HG03025 (cell line): ENCODE results near the gene UPK1B.

Source experiments
- ATAC-seq: cut with Tn5 transposase; IDR thresholded peaks from one replicate; pipeline ENCODE4 v1.9.1; 2021; ENCODE audit warnings: mild to moderate bottlenecking, moderate library complexity; ENCODE audit not compliant: unreplicated experiment, low FRiP score

UPK1B gene

DNA sequence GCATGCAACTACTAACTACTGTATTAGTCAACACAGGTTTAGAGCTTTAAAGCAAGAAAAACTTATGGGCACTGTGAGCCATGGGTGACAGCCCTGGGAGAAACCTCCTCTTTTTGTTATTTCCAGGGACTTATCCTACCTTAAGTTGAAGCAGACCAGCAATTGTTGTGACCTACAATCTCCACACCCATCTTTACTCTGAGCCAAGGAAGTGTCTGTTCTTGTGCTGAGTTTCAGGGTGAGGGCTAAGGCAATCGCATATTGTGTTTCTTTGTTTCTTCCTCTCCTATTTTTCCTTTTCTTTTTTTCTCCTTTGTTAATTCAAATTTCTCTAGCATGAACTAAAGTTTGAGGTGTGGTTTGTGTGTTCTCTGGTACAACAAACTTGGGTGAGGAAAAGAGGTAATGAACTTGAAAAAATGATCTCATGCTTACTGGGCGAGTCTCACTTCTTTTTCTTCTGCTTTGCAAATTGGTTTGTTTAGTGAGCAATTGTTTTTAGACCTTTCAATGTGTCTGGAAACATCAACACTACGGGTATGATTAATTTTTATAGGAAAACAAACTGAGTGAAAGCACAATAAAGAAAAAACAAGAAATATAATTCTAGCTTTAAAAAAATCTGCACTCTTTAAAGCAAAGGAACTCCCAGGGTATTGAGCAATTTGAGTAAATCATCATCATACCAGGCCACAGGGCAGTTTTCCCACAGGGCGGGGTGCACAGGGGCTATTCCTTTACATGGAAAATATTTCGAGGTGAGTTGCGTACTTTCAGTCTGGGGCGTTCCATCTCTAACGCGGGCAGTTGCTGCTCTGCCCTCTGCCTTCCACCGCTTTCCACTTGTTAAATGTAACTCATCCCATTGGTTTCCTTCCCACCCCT, 2.7 kb downstream of the UPK1B start:
- ATAC-seq, result no peak

DNA sequence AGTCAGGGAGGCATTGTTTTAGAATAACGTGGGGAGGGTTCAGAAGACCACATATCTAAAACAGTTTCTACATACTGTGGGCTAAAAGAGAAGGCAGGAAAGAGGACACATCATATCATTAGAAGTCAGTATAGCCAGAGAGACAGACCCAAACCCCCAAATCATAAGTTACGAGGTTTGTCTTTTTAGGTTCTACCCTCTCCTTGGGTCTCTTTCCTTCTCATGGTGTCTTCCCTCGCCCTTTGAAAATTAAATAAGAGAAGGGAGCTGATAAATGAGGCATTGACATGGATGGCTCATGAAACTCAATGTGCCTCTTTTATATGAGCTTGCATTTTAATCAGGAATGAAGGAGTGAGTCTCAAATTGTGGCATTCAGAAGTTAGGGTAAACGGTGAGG, 3.4 kb downstream of the UPK1B start:
- ATAC-seq, result no peak

DNA sequence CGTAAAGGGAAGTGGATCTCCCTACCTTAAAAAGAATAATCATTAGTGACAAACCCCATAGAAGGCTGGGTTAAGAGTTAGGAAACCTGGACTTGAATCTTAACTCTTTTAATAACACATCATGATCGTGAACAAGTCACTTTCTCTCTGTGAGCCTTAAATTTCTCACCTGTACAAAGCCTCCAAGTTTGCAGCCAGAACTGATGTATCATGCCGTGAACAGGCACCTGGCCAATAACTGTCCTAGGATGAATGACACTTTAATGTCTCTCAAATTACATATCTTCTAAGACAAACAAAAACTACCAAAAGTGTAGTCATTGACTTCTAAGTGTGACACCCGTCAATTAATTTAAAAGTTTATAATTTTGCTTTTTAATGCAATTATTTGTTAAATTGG, 3.9 kb downstream of the UPK1B start:
- ATAC-seq, result no peak

DNA sequence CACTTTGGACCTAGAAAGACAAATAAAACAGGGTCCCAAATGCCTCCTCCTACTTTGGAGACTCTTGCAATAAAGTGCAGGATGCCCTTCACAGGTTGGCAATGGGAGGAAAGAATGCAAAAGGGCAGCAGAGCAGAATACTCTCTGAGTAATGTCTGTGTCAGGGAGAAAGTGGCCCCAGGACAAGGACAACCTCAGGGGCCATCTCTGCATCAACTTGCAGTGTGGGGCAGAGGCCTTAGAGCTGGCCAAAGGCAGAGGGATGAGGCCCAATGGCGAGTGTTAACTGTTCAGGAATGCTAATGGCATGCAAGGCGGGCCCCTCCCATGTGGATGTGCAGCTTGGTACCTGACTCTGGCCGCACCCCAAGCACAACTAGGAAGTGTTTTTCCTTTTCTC, 8.4 kb downstream of the UPK1B start:
- no peak for ATAC-seq

DNA sequence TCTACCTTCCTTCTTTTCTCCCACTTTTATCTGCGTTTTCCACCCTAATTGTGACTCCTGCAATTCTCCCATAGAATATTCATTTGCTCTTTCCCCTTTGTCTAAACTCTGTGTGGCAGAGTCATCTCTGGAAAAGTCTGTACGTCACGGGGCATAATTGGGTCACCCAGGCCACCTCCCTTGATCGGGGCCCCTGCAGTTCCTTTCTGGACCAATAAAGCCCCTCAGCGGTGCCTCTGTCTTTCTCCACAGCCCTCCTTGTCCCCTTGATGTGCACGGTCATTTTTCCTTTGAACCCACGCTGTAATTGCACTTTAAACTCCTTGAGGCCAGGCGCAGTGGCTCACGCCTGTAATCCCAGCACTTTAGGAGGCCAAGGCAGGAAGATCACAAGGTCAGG, 10.7 kb downstream of the UPK1B start:
- no peak for ATAC-seq

DNA sequence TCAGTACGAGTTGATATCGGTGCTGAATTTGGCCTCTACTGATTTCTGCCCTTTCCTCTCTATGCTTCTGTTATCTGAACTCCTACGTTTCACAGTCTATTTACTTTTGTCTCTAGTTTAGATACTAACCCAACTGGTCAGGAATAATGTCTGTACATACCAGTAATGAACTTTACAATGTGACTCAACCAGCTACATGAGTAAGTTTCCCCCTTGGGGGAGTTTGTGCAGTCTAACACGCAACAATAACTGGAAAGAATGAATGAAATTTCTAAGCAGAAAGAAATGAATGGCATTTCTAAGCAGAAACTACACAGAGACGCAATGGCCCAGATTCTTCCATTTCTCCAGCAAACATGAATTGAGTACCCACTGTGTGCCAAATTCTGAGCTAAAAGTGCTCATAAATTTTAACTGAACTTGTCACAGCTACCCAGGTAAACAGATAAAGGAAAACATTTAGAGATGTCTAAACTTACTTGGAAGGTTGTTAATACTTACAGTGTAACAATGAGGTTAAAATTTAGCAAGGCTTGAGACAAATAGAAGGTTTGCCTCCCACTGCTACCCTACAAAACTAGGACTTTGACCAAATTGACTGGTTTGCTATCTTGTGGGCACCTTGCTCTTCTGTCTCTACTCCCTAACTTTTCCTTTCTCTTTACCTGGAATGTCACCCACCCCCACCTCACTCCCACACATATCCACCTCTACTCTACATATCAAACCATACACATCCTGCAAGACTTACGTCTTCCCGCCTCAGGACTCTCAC, 11.6 kb downstream of the UPK1B start:
- no peak for ATAC-seq

DNA sequence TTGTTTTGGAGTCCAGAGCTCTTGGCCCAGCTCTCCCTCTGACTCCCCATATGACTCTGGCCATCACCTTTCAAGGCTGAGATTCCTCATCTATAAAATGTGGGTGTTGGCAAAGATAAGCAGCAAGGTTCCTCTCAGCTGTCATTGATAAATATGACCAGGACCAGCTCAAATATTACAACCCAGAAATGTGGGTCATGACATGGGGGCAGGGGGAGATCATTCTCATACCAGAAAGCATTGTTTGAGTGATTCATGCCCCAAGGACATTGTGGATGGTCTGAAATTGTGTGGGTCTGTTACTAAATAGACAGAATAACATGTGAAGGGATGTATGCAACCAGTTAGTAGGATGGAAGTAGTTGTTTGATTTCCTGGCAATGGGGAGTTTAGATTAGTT, 13.9 kb downstream of the UPK1B start:
- no peak for ATAC-seq

DNA sequence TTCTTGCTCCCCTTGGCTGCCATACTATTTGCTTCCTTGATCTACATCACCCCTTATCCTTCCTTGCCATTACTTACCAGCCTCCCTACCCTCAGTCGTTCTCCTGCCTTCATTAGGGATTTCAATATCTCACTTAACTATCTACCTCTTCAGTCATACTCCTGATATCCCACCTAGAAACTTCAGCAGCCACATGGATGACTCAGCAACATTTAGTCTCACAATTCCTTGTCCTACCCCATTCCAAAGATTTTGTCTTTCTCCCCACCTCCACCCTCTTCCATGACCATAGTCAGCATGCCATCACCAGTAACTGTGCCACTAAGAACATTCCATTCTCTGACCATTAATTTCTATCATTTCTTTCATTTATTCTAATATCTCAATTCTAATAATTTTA, 18.4 kb downstream of the UPK1B start:
- no peak for ATAC-seq

DNA sequence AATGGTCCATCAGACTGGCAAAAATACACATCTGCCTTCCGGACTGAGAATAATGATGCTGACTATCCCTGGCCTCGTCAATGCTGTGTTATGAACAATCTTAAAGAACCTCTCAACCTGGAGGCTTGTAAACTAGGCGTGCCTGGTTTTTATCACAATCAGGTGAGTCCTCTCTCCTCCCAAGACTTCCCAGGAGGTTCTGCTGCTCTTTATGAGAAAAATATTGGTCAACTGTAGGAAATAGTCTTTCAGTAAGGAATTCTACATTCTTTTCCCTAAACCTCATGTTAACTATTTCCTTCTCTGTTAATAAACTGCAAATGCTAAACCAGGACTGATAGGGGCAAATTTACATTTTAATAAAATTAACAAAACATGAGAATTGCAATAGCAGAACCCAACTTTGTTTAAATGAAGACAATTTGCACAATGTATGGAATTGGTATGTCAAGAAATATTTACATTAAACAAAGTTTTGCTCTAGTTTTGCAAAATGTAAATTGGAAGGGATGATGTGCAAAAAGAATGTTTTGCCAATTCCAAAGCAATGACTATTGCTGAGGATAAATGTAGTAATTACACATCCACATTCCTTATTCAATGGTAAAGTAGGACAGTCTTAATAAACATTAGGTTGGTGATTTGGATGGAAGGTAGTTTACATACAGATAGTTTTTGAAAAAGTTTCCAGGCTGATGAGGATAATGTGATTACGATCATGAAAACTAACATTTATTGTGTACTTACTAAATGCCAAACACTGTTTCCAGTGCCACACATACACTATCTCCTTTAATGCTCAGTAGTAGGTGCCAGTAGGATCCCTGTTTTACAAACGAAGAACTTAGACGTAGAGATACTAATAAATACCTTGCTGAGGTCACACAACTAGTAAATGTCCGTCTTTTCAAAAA, 21.1 kb downstream of the UPK1B start:
- no peak for ATAC-seq

DNA sequence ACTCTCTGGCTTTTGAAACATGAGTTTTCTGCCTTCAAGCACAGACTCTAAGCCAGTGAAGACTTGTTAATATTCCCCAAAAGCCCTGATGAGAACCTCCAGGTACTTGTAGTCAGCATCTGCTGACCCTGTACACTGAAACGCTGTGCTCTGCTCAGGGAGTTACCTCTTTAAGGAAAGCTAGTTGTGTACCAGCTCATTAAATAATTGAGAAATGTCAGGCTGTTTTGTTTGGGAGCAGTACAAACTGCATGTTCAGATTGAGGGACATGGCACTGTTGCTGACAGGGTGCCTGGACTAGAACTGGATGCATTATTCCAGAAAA, 21.7 kb downstream of the UPK1B start:
- ATAC-seq, result no peak

DNA sequence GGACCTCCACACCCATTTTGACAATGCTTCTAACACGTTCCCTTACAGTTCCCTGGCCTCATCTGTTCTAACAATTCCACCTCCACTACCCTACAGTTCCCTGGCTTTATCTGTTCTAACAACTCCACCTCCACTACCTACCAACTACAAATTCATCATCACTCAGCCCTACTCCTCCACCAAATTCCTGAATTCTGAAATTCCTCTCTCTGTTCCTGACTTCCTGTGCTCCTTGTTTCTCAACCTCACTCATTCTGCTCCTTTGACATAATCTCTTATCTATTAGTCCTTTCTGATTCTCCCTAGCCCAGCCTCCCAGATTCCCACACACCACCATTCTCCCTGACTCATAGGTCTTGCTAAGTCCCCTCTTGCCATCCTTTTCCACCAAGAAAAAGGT, 22.5 kb downstream of the UPK1B start:
- no peak for ATAC-seq

DNA sequence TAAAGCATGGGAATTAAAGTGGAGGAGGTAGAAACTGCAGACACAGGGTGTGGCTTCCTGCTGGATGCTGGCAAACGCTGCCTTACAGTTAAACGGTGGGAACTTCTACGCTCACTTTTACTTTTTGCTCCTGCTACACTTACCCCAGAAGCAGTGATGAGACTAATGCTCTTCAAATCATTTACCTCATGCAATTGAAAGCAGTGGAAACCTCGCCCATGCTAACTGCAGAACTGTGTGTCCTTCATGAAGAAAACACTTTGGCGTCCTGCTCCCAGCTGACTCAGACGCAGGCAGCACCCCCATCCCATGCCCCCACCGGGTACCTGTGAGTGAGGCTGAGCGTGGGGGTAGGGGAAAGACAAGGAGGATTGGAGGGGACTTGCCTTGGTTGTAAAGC, 31.8 kb downstream of the UPK1B start:
- ATAC-seq, result no peak

DNA sequence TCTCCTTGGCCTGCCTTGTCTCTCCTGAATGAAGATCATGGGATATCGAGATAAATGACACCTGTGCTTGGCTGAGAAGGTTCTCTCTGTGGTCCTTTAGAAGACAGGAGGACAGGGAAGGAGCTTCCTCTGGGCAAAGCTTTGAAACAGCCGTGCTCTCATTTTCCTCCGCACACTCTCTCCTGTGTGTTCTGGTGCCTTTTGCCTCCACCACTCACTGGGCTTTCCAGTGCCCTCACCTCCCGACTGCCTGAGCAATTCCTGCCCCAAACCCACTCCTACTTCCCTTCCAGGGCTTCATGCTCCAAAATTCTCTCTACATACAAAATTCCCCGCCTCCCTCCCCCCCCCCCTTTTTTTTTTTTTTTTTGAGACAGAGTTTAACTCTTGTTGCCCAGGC, 32.3 kb downstream of the UPK1B start:
- ATAC-seq, result no peak

DNA sequence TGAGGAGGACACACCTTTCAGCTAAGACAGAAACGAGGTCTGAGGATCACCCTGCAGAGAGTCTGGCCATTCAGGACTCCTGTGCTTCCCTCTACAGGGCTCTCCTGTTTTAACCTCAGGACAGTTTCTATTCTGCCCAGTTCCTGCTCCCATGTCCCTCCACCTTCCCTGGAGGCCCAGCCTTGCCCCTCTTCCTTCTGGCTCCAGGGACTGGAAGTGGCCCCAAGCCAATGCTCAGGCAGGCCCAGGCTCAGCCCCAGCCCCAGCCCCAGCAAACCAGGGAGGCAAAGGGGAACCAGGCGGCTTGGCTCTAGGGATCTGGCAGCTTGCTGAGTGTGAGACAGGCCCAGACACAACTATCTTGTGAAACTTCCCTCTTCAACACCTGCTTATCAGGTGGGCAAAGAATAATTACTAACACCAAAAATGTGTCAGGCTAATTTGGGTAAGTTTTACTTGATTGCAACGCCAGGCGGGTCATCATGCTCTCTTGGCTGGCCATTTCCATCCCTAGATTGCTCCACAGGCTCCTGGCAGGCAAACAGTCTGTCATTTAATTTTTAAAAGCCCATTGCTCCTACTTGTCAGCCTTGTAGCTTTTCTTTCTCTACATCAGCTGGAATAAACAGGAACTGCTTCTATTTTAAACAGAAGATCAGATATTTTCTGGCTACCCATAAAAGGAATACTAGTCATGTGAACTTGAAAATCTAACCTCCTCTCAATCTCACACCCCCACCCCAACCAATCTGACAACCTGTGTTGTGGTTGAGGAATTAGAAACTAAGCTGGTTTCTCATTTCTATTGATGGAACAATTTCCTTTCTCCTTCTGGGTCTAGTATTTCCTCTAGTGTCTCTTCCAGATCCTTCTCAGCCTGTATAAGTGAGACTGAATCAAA, 33.5 kb downstream of the UPK1B start:
- no peak for ATAC-seq

DNA sequence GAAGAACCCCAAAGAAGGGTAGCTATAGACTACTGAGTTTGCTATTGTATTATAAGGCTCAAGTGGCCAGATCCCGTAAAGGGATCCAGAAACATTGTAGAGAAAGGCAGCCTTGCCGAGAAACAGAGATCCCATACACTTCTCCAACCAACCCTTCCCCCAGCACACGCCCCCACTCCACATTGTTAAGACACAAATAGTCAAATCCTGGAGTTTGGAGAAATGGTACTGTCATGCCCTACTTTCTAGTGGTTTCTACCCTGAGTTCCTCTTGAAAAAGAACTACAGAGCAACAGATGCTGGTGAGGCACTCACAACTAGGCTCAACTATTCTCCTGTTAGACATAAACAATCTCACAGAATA, 34.1 kb downstream of the UPK1B start:
- no peak for ATAC-seq

DNA sequence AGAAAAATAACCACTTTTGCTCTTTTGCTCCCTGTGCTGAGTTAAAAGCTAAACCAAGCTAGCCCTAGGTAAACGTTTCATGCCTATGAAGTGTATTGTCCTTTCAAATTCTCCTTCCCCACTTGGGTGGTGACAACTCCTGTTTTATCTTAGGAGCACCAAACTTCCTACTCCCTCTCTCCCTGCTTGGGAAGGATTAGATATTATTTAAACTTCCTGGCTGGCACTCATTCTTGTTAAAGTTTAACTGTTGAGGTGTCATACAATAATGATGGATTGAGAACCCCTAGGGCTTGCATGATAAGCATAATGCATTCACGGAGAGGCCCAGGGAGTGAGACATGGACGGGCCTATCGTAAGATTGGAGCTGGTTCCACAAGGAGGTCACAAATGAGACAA, 37.8 kb downstream of the UPK1B start:
- ATAC-seq, result no peak

DNA sequence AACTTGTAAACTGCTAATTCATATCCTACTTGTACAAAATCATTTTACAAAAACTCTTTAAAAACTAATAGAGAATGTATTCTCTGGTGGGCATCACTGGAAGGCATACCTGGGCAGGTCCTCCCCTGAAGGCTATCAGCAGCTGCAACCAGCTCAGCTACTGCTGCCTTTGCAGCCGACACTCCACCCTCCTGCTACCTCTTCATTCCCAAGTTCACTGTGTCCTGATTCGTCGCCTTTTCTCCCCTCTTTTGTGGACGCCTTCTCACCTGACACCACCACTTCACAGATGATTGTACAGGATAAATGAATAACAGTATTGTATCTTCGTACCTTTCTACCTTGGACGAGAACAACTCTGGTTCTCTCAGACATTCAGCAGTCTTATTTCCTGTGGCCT, 38.4 kb downstream of the UPK1B start:
- no peak for ATAC-seq

DNA sequence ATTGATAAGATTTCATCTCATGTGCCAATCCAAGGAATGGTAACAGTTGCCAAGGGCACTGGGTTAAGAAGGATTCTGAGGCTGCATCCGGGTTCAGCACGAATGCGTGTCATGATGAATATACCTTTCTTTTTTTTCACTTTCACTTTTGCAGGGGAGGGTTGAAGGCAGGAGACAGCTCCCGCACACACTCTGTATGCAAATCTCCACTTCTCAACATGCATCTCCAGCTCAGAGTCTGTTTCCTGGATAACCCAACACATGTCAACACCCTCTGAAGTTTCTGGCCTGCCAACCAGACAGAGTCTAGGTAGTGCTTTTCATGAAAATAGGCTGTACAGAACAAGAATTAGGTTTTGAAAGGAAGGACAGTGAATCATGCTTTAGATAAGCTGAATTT, 45.7 kb downstream of the UPK1B start:
- peak; percentile 98 for ATAC-seq

DNA sequence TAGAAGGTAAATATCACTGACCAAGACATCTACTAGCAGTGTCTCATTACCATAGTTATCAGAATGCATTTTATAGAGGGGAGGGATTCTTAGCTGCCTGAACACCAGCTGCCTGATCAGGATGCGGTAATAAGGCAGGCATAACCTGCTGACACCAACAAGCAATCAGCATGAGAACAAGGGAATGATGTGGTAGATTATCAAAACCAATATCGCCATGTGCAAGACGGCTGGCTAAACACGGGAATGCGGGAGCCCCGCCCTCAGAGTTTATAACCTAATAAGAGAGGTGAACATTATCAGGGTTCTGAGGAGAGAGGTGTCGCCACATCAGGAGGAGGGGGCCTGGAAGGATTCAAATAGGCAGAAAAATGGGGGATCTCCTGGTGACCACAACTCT, 46.8 kb downstream of the UPK1B start:
- no peak for ATAC-seq

DNA sequence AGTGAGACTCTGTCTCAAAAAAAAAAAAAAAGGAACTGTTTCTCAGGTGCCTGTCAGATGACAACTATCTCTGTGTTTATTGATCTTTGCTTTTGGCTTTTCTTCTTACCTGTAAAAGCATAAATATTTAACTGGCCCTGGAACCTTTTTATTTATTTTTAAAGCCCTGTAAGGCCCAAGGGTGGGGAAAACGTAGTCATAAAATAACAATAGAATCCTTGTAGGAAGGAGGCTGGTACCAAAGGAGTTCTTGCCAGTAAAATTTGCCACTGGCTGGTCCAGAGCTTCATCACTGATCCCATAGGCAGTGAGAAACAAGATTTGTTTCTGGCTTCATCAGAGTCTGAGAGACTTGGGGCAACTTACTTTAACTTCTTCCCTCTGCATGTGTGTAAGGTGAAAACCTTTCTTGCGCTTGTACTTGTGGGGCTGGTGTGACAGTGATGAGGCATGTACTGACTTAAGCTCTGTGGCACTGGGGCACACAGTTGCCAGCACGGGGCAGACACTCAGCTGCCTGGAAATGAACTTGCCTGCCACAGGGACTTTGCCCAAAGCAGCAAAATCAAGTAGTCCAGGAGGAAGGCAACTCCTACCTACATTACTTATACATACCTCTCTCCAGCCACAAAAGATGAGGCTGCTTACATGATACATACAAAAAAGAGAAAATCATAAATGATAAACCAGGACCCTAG, 47.7 kb downstream of the UPK1B start:
- no peak for ATAC-seq
